T follicular helper cell (primary cell): Measurements from ENCODE around the gene POU5F1.
"Not testable (repeated sequence)": the region's sequence is repeated elsewhere in the genome, so short reads cannot be mapped to it uniquely, and the experiment has no call there.

Experiments used
- DNase-seq: peaks from one replicate; pipeline ENCODE4 v3.0.0-alpha.2; 2020; ENCODE audit warnings: low read depth

POU5F1 gene

GRCh38 chr6:31190488-31190887, 20.0 kb upstream of the POU5F1 start:
- DNase-seq: no peak

DNA sequence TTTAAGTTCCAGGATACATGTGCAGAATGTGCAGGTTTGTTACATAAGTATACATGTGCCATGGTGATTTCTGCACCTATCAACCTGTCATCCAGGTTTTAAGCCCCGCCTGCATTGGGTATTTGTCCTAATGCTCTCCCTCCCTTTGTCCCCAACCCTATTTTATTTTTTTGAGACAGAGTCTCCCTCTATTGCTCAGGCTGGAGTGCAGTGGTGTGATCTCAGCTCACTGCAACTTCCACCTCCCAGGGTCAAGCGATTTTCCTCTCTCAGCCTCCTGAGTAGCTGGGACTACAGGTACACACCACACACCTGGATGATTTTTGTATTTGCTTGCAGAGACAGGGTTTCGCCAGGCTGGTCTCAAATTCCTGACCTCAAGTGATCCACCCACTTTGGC, 18.7 kb upstream of the POU5F1 start:
- DNase-seq: not testable (repeated sequence)

DNA sequence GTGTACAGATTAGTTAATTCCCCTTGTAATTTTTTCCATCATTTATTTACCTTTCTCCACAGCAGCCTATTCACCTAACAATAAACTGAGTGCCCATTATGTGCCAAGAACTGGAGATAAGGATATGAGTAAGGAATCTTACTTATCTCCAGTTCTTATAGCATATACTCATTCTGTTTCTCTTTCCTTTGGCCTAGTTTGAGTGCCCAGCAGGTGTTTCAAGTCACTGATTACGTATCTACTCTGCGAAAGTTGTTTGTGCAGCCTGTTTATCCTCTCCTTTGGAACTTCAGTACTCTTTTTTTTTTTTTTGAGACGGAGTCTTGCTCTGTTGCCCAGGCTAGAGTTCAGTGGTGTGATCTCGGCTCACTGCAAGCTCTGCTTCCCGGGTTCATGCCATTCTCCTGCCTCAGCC, 17.3 kb upstream of the POU5F1 start:
- DNase-seq: no peak

DNA sequence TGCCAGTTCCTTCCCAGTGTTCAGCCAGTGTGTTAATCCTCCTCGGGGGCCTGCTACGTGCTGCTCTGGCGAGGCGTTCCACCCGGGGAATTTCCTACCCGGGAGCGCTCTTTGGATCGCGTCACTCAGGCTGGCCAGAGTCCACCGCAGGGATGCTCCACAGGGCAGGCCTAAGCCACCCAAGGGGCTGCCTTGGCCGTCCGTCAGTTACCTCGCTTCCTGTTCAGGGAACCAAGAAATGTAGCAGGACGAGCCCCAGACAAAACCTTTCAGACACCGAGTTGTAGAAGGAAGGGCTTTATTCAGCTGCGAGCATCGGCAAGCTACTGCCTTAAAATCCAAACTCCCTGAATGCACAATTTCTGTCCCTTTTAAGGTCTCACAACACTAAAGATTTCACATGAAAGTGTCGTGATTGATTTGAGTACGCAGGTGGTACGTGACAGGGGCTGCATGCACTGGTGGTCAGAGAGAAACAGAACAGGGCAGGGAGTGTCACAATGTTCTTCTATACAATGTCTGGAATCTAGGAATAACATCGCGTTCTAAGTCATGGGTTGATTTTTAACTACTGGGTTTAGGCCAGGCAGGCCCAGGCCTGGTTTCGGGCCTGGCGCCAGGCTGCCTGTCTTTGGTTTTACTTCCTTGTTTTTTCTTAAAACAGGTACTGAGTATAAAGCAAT, 15.7 kb upstream of the POU5F1 start:
- no peak for DNase-seq

DNA sequence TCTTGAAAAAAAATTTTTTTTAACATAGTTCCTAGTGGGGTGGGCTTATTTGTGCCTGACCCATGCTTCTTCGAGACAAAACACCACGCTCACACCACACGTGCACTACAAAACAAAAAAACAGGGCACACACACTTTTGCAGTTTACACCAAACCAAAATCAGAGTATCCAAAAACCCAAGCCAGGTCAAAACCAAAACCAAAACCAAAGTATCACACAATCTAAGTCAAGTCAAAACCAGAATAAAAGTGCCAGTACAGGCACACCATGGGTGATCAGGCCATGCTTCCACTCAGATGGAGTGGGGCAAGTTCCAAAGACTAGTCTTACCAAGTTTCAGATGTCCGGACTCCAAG, 15.2 kb upstream of the POU5F1 start:
- not testable (repeated sequence) for DNase-seq

DNA sequence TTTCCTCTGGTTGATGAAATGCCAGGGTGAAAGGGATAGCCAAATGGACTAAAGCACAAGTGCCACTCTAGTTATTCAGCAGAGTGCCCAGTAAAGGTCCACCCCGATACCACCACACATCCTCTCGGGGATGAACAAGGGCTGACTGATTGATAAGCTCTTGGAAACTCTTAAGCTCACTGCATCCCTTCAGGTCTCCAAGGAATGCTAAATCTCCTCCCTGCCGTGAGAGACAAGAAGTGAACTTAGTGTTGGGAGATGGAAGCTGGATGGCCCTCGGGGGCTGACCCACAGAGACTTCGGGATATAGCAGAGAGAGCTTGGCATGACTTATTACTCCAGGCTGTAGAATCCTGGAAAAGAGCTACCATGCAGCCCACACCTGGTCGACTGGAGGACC, 13.4 kb upstream of the POU5F1 start:
- DNase-seq: not testable (repeated sequence)

DNA sequence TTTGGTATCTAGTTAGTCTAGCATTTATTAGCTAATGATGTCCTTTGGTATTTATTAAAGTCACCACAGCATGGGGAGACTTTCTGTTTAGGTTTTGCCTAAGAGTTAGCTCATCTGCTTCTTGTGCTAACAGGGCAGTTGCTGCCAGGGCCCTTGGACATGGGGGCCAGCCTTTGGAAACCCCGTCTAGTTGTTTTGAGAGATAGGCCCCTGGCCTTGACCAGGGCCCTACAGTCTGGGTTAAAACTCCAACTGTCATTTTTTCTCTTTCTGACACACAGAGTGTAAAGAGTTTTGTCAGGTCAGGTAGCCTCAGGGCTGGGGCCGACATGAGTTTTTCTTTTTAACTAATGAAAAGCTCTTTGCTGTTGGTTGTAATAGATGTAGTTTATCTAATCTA, 12.8 kb upstream of the POU5F1 start:
- DNase-seq: not testable (repeated sequence)

DNA sequence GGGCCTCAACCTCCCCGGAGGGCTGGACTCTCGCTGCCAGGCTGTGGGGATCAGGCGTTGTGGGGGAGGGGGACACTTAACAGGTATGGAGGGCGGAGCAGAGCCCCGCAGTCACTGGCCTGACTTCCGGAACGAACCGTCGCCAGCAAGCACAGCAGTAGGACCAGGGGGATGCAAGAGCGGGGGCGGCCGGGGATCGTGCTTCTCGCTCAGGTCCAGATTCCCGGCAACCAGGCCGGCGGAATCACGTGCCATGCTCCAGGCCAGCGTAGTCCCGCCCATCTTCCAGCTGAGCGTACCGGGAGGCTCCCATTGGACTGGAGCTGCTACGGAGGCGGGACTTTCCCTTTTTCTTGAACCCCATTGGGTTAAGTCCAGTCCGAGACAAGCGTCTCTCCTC, 10.0 kb upstream of the POU5F1 start:
- DNase-seq: no peak

DNA sequence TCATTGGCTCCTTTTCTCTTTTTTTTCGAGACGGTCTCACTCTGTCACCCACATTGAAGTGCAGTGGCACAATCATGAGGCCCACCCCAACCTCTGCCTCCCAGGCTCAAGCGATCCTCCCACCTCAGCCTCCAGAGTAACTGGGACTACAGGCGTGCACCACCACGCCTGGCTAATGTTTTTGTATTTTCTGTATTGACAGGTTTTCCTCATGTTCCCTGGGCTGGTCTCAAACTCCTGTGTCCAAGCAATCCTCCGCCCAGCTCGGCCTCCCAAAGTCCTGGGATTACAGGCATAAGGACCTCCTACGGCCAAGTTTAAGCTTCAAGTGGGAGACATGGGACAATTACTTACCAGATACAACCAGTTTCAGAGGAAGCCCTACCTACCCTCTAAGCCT, 9.4 kb upstream of the POU5F1 start:
- DNase-seq: no peak

- DNase-seq: no peak
These were observed 8.5 kb upstream of the POU5F1 start for GRCh38 chr6:31179042-31179386.

GRCh38 chr6:31178143-31179041, 7.9 kb upstream of the POU5F1 start:
- no peak for DNase-seq

DNA sequence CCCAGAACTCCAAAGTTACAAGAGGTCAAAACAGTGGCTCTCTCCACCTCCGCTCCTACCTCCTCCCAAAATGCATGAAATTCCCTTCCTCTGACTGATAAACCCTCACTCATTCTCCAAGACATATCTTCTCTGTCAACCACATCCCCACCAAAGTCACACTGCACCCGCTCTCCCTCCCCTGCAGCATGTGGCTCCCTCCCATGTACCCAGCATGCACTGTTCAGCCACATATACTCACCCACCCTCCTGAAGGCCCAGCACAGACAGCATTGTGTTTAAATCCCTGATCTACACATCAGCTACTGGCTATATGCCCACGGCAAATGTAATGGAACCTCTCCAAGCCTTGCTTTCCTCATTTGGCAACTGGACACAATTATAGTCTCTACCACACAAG, 5.5 kb upstream of the POU5F1 start:
- no peak for DNase-seq

DNA sequence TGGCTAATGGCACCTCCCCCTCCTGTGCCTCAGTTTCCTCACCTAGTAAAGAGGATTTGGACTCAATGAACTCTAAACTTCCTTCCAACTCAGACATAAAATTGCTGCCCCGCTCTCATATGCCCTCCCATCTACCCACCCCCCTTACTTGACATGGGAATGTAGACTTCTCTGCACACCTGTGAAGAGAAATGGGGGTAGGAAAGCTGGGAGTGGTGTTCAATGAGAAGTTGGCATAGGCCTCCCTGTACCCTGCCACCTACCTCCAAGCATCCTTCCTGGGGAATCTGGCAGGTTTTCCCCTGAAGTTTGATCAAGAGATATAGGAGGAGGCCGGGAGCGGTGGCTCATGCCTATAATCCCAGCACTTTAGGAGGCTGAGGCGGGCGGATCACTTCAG, 3.9 kb upstream of the POU5F1 start:
- DNase-seq: no peak

- no peak for DNase-seq
These were observed 2.9 kb upstream of the POU5F1 start for GRCh38 chr6:31173406-31173805.

GRCh38 chr6:31172973-31173384, 2.5 kb upstream of the POU5F1 start:
- DNase-seq: no peak

- no peak for DNase-seq
These were observed 1.7 kb upstream of the POU5F1 start for GRCh38 chr6:31171931-31172905.

- no peak for DNase-seq
These were observed 647 bp upstream of the POU5F1 start for GRCh38 chr6:31170987-31171671.

GRCh38 chr6:31169858-31170599, 453 bp downstream of the POU5F1 start:
- DNase-seq: not testable (repeated sequence)

DNA sequence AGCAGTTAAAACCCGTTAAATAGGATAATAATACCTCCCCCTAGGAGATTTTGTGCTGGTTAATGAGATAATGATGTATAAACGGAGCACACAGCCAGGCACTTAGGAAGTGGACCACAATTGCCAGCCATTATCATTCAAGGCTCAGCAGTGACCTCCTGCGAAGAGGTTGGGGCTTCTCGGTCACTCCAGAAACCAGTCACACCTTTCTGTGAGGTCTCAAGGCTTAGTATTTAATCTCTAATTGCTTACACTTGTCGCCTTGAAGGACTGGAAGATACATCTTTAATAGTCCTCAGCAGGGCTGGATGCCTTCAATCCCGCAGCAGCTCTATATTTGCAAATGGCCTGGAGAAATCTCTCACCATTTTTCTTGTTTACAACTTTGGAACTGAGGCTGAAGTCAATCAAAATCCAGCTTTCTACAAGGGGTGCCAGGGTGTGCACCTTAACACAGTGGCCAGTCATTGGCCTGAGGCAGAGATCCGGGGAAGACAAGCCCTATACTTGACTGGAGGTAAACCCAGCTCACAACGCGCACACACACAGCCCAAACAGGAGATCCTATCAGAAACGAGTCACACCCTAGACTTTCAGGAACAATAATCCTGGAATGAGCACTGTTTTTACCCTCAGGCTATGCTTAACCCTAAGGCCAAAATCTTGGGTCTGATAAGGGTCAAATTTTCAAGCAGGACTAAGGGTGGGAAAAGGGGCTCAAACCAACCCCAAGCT, 1.2 kb downstream of the POU5F1 start:
- DNase-seq: no peak

DNA sequence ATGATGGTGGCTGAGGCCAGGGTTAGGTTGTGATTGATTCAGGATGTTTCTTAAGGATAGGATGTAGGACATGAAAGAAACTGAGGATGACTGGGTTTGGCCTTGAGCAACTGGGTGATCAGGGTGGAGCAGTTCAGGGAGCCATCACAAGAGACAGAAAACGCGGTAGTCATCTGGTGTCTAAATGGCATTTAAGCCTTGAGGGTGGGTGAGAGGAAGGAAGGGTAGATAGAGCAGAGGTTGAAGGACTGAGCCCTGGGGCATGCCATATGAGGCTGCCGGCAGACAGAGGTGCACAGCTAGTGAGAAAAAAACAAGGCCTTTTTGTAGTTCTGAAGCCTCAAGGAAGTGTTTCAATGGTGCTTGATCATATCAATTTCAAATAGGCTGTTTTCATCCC, 1.9 kb downstream of the POU5F1 start:
- no peak for DNase-seq
